ENCODE results near the gene EFNB3. TPM values are rescaled to one million over a fixed set of nuclear protein-coding genes. Genes with fewer than 3 reads are reported as not detected.

The EFNB3 gene
- polyA plus RNA-seq, 1 donor from 2014 or later, result 36.4 TPM

- Histone ChIP-seq H3K36me3 (ENCODE audit: insufficient read depth, low read length) (no peaks in the 10 kb centered on the region), H4K20me1 (ENCODE audit: insufficient read depth) (no peaks in the 10 kb centered on the region), H3K9me3 (ENCODE audit: low read length) (no peaks in the 10 kb centered on the region), H3K27ac (ENCODE audit: low read length) (no peak overlapping the region), H3K4me2 (ENCODE audit: low read length) (no peak overlapping the region), H3K9ac (ENCODE audit: low read length) (no peak overlapping the region), H3K9me2 (ENCODE audit: insufficient read depth, low read length) (no peaks in the 10 kb centered on the region), H3K27me3 (ENCODE audit: insufficient read depth, low read depth, low read length) (no peaks in the 10 kb centered on the region), H3F3A (ENCODE audit: insufficient read depth, low read length, poor library complexity, severe bottlenecking) (no peaks in the 10 kb centered on the region), H3K4me3 (ENCODE audit: low read length) (no peak overlapping the region), H2AFZ (ENCODE audit: low read depth, low read length) (no peak overlapping the region), H3K79me2 (replicated peaks; ENCODE audit: insufficient read depth, low read length) (no peaks in the 10 kb centered on the region)
- TF ChIP-seq CTCF (IDR thresholded peaks at IDR 0.05; ENCODE audit: poor library complexity, severe bottlenecking), result no peak
- TF ChIP-seq POLR2AphosphoS5 (IDR thresholded peaks at IDR 0.05), result no peak
- TF ChIP-seq SMC3 (conservative IDR thresholded peaks at IDR 0.05; ENCODE audit: poor library complexity), result no peak
- TF ChIP-seq EP300 (conservative IDR thresholded peaks at IDR 0.05; ENCODE audit: poor library complexity, severe bottlenecking), result no peak
- TF ChIP-seq TAF1 (IDR thresholded peaks at IDR 0.05; ENCODE audit: low read depth), result no peak
- no peak for TF ChIP-seq REST (IDR thresholded peaks at IDR 0.05; ENCODE audit: borderline replicate concordance)
- TF ChIP-seq RAD21 (conservative IDR thresholded peaks at IDR 0.05), result no peak
- TF ChIP-seq EZH2 (IDR thresholded peaks at IDR 0.05; ENCODE audit: borderline replicate concordance, insufficient read depth, low read length, poor library complexity, severe bottlenecking), result no peak
- no peak for TF ChIP-seq MXI1 (conservative IDR thresholded peaks at IDR 0.05; ENCODE audit: poor library complexity, severe bottlenecking)
Observed at GRCh38 chr17:7744416-7744815, 39.4 kb downstream of the EFNB3 start.

- H3K27ac ChIP-seq (ENCODE audit: low read length), result no peak overlapping the region
- no peak overlapping the region for H3K4me2 ChIP-seq (ENCODE audit: low read length)
- H4K20me1 ChIP-seq (ENCODE audit: insufficient read depth), result no peaks in the 10 kb centered on the region
- no peaks in the 10 kb centered on the region for H3F3A ChIP-seq (ENCODE audit: insufficient read depth, low read length, poor library complexity, severe bottlenecking)
- H3K9ac ChIP-seq (ENCODE audit: low read length), result no peak overlapping the region
- H3K9me3 ChIP-seq (ENCODE audit: low read length), result no peaks in the 10 kb centered on the region
- H3K27me3 ChIP-seq (ENCODE audit: insufficient read depth, low read depth, low read length), result no peaks in the 10 kb centered on the region
- H2AFZ ChIP-seq (ENCODE audit: low read depth, low read length), result no peak overlapping the region
- TF ChIP-seq REST (IDR thresholded peaks at IDR 0.05; ENCODE audit: borderline replicate concordance) (no peak), EZH2 (IDR thresholded peaks at IDR 0.05; ENCODE audit: borderline replicate concordance, insufficient read depth, low read length, poor library complexity, severe bottlenecking) (no peak), EP300 (conservative IDR thresholded peaks at IDR 0.05; ENCODE audit: poor library complexity, severe bottlenecking) (no peak), TAF1 (IDR thresholded peaks at IDR 0.05; ENCODE audit: low read depth) (no peak), MXI1 (conservative IDR thresholded peaks at IDR 0.05; ENCODE audit: poor library complexity, severe bottlenecking) (no peak), RAD21 (conservative IDR thresholded peaks at IDR 0.05) (no peak), POLR2AphosphoS5 (IDR thresholded peaks at IDR 0.05) (no peak), SMC3 (conservative IDR thresholded peaks at IDR 0.05; ENCODE audit: poor library complexity) (no peak), CTCF (IDR thresholded peaks at IDR 0.05; ENCODE audit: poor library complexity, severe bottlenecking) (no peak)
- no peak overlapping the region for H3K4me3 ChIP-seq (ENCODE audit: low read length)
- H3K9me2 ChIP-seq (ENCODE audit: insufficient read depth, low read length), result no peaks in the 10 kb centered on the region
- H3K79me2 ChIP-seq (replicated peaks; ENCODE audit: insufficient read depth, low read length), result no peaks in the 10 kb centered on the region
- H3K36me3 ChIP-seq (ENCODE audit: insufficient read depth, low read length), result no peaks in the 10 kb centered on the region
Observed at GRCh38 chr17:7745748-7746470, 40.9 kb downstream of the EFNB3 start.
